Colonic mucosa (tissue), 4 donors: ENCODE data around the gene SH3BGRL. TPM values are rescaled to one million over a fixed set of nuclear protein-coding genes. Genes with fewer than 3 reads are reported as not detected.

Experiments
- DNase-seq: peaks from one replicate; pipeline ENCODE4 v3.0.0-alpha.2; 2020
- H3K27ac ChIP-seq: fragments of 200-600 bp; one replicate; pipeline ENCODE4 v1.8.0; 2021
- H3K27me3 ChIP-seq: fragments of 200-600 bp; one replicate; pipeline ENCODE4 v1.8.0; 2021
- H3K36me3 ChIP-seq: fragments of 200-600 bp; one replicate; pipeline ENCODE4 v1.8.0; 2021
- H3K4me1 ChIP-seq: fragments of 200-600 bp; one replicate; pipeline ENCODE4 v1.8.0; 2021; ENCODE audit warnings: mild to moderate bottlenecking
- H3K4me3 ChIP-seq: fragments of 200-600 bp; one replicate; pipeline ENCODE4 v1.8.0; 2021
- H3K9ac ChIP-seq, 2 donors: one replicate each; pipeline ENCODE4 v1.7.0; 2013; ENCODE audit warnings: control low read depth in 2 of 2, low read depth in 2 of 2, low read length in 2 of 2
- H3K9me3 ChIP-seq: fragments of 200-600 bp; one replicate; pipeline ENCODE4 v1.8.0; 2021
- intact Hi-C: fragments of 100-400 bp; cut with DNase I; formaldehyde crosslinking; loops from one replicate; pipeline ENCODE4 v1.14.1; 2022
- total RNA-seq, 2 donors: library from RNA; stranded (reverse); fragmentation: NEBNext Ultra II Directional in 1 of 2; extraction: Animal tissue kit (Norgen Biotek cat#: 25700) in 1 of 2; gene quantifications; one replicate each; pipeline ENCODE4 v1.2.1, GENCODE V29; 2021
- TF ChIP-seq, protein P1 (sequence below): fragments of 200-600 bp; IDR thresholded peaks from one replicate; pipeline ENCODE4 v1.8.0; 2022; ENCODE audit warnings: antibody characterized with exemption, mild to moderate bottlenecking
- donor health status: healthy.
- donor health status: DM: no; HTN: no; CAD: no.
- donor health status: DM: no; HTN: no; CAD: no.

SH3BGRL gene
- total RNA-seq, 2 donors from 2014 or later = 27.9 to 105 TPM

DNA sequence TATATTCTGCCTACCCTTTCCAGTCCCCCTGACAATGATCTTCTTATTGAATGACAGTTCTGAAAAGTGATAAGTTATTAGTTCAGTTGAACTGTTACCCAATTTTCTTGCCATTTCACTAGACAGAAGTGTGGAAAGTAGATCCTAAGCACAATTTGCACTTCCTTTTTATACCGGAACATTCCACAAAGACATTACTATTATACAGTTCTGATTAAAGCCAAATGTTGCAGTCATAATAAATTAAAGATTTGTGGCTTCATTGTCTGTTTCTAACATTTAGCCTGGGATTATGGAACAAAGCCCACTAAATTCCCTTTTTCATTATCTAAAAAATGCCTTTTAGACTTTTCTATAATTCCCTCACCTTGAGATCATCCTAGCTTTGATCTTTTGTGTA lies 13.8 kb downstream of the SH3BGRL start:
- H3K9ac ChIP-seq = no peak overlapping the region
- H3K9me3 ChIP-seq = no peaks in the 10 kb centered on the region
- no peak for DNase-seq
- no peak overlapping the region for H3K4me3 ChIP-seq
- TF ChIP-seq, protein P1, sequence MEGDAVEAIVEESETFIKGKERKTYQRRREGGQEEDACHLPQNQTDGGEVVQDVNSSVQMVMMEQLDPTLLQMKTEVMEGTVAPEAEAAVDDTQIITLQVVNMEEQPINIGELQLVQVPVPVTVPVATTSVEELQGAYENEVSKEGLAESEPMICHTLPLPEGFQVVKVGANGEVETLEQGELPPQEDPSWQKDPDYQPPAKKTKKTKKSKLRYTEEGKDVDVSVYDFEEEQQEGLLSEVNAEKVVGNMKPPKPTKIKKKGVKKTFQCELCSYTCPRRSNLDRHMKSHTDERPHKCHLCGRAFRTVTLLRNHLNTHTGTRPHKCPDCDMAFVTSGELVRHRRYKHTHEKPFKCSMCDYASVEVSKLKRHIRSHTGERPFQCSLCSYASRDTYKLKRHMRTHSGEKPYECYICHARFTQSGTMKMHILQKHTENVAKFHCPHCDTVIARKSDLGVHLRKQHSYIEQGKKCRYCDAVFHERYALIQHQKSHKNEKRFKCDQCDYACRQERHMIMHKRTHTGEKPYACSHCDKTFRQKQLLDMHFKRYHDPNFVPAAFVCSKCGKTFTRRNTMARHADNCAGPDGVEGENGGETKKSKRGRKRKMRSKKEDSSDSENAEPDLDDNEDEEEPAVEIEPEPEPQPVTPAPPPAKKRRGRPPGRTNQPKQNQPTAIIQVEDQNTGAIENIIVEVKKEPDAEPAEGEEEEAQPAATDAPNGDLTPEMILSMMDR = no peak
- H3K27ac ChIP-seq = no peak overlapping the region
- no peaks in the 10 kb centered on the region for H3K36me3 ChIP-seq
- intact Hi-C loops = no loop called here
- H3K27me3 ChIP-seq = no peaks in the 10 kb centered on the region
- no peaks in the 10 kb centered on the region for H3K4me1 ChIP-seq

- DNase-seq = no peak
- H3K4me3 ChIP-seq = no peak overlapping the region
- no peaks in the 10 kb centered on the region for H3K4me1 ChIP-seq
- intact Hi-C loops = no loop called here
- H3K27ac ChIP-seq = no peak overlapping the region
- H3K9me3 ChIP-seq = no peaks in the 10 kb centered on the region
- no peaks in the 10 kb centered on the region for H3K36me3 ChIP-seq
- H3K9ac ChIP-seq = no peak overlapping the region
- H3K27me3 ChIP-seq = no peaks in the 10 kb centered on the region
- TF ChIP-seq, protein P1 = no peak
Measured at GRCh38 chrX:81229229-81229628, 27.3 kb downstream of the SH3BGRL start.

DNA sequence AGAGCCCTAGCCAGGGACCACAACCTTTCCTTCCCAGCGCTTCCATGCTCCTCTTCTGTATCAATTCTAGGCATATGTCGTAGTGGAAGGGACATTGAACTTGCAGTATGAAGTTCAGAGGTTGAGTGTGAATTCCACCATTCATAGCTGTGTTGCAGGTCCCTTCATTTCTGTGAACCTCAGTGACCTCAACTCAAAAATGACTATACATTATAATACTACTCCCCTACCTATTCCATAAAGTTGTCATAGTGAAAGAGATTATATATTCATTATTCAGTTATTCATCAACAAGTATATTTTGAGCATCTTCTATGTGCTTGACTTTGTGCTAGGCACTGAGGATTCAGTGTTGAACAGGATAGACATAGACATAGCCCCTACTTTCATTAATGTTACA lies 28.0 kb downstream of the SH3BGRL start:
- no peaks in the 10 kb centered on the region for H3K27me3 ChIP-seq
- intact Hi-C loops = no loop called here
- no peak overlapping the region for H3K27ac ChIP-seq
- H3K4me1 ChIP-seq = no peaks in the 10 kb centered on the region
- H3K4me3 ChIP-seq = no peak overlapping the region
- H3K9ac ChIP-seq = no peak overlapping the region
- no peaks in the 10 kb centered on the region for H3K9me3 ChIP-seq
- TF ChIP-seq, protein P1 = no peak
- no peak for DNase-seq
- H3K36me3 ChIP-seq = no peaks in the 10 kb centered on the region

DNA sequence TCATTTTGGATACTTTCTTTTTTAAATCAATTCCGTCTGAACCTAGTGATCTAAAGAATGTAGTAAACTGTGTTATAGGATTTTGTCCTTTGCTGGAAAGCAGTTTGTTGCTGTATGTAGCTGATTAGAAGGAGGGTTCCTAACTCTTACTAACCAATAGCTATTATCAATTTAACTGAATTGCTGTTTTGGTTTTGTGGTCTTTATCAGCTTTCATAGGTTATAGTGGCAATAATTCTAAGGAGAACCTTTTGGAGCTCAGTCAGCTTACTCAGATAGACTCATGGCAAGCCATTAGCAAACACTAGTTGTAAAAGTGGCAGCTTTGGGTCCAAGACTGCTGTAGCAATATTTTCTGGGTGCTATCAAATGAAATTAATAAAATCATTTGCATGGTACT lies 29.6 kb downstream of the SH3BGRL start:
- TF ChIP-seq, protein P1 = no peak
- intact Hi-C loops = no loop called here
- Histone ChIP-seq H3K27ac (no peak overlapping the region), H3K27me3 (no peaks in the 10 kb centered on the region), H3K36me3 (no peaks in the 10 kb centered on the region), H3K4me3 (no peak overlapping the region), H3K9me3 (no peaks in the 10 kb centered on the region), H3K4me1 (no peaks in the 10 kb centered on the region), H3K9ac (no peak overlapping the region)
- no peak for DNase-seq

DNA sequence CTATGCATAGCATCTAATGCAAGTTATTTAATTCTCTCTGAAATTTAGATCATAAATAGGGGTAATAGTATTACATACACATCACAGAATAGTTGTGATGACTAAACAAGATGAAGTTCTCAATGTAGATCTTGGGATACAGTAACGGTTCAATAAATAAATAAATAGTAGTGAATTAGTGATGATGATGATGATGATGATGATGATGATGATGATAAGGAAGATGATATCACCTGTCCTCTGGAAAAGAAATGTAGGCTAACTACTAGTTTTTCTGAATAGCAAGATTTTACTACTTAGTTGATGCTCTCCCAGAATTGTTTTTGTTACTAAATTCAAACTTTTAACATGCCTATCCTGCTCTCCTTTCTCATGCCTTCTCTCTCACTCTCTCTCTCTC lies 30.3 kb downstream of the SH3BGRL start:
- Histone ChIP-seq H3K27ac (no peak overlapping the region), H3K4me3 (no peak overlapping the region), H3K4me1 (no peaks in the 10 kb centered on the region), H3K36me3 (no peaks in the 10 kb centered on the region), H3K9ac (no peak overlapping the region), H3K9me3 (no peaks in the 10 kb centered on the region), H3K27me3 (no peaks in the 10 kb centered on the region)
- intact Hi-C loops = no loop called here
- no peak for DNase-seq
- TF ChIP-seq, protein P1 = no peak

DNA sequence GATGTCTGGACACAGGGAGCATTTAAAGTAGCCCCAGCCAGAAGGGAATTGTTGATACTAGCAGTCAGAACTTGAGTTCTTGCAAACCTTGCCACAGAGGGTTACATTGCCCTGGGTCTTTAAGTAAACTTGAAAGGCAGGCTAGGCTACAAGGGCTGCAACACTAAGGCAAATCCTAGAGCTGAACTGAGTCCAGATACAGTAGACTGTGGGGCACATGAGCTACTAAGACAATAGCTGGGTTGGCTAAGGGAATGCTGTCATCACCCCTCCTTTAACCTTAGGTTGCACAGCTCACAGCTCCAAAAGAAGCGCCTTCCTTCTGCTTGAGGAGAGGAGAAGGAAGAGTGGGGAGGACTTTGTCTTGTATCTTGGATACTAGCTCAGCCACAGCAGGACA lies 35.6 kb downstream of the SH3BGRL start:
- Histone ChIP-seq H3K9ac (no peak overlapping the region), H3K4me1 (no peaks in the 10 kb centered on the region), H3K36me3 (no peaks in the 10 kb centered on the region), H3K27ac (no peak overlapping the region), H3K4me3 (no peak overlapping the region), H3K27me3 (no peaks in the 10 kb centered on the region), H3K9me3 (no peaks in the 10 kb centered on the region)
- intact Hi-C loops = no loop called here
- DNase-seq = no peak
- TF ChIP-seq, protein P1 = no peak
